ENCODE measurements around the gene FXYD6.
A peak's percentile ranks its signal among the peaks of the same experiment; 100 is the strongest.

Gene FXYD6

DNA sequence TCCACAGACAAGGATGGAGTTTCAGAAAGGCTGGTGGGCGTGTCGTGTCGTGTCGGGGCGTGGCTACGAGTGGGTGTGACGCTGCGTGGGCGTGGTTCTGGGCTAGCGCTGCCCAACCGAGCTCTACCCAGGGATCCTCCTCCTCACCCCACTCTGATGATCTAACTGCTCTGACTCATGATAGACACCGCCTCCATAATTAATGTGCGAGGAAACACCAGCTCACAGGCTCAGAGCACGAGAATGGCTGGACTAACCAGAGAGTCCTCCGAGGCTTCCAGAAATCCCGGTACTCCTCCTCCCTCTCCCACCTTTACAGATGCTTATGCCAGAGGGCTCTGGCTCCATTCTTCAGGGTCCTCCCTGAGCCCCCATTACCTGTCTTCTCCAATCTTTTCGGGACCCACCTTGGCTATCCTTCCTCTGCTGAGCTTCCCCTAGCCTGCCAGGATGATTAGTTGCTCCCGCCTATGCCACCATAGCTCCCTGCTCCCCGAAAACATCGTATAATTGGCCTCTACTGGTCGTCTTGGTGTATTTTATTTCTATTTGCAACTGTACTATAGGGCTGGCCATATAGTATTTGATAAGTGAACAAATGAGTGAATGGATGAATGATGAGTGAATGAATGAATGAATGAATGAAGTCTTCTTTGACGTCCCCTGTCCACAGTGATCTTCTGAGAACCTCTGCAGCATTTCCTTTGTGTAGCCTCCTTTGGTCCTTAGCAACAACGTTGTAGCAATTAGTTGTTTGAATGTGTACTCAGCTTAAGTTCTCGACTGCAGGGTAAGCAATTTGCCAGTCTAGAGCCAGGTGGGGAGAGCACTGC is 31.0 kb upstream of the FXYD6 start:
- no peak overlapping the region for H3K27ac Mint-ChIP-seq
- DNase-seq = peak; percentile 73
- peaks cover 8% of the 10 kb centered on the region for H3K4me1 Mint-ChIP-seq
- H3K36me3 Mint-ChIP-seq = no peaks in the 10 kb centered on the region
- CTCF ChIA-PET = interaction anchor here (0.9 to 2.0 kb wide), 4 partner anchors 39 to 100 kb away, joined by 3 to 9 read pairs (median 6); no protein-coding TSS in a partner anchor
- H3K9me3 Mint-ChIP-seq = no peaks in the 10 kb centered on the region
- peak overlapping the region; percentile 11 for H3K4me3 Mint-ChIP-seq
- H3K27me3 Mint-ChIP-seq = peaks cover 30% of the 10 kb centered on the region

DNA sequence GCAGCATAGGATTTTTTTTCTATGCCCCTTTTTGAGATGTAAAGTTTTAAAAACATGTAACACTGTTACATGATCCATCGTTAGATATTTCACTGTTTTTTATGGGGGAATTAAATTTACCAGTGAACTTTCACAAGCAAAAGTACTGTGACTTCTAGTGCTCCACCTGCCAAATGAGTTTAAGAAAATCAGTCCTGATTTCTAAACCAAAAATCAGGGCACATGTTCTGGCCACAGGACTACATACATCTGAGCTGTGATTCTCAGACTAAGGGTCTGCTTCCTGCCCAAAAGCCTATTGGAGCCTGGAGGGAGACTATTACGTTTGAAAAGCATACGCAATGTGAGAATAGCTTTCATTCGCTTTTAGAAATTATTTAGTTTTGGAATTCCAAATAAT is 30.3 kb upstream of the FXYD6 start:
- Mint-ChIP-seq H3K36me3 (no peaks in the 10 kb centered on the region), H3K27me3 (peaks cover 33% of the 10 kb centered on the region), H3K4me3 (no peak overlapping the region), H3K4me1 (peaks cover 8% of the 10 kb centered on the region), H3K27ac (no peak overlapping the region), H3K9me3 (no peaks in the 10 kb centered on the region)
- DNase-seq = no peak
- CTCF ChIA-PET = interaction anchor here (0.9 to 2.0 kb wide), 3 partner anchors 40 to 99 kb away, joined by 3 to 9 read pairs (median 6); no protein-coding TSS in a partner anchor

DNA sequence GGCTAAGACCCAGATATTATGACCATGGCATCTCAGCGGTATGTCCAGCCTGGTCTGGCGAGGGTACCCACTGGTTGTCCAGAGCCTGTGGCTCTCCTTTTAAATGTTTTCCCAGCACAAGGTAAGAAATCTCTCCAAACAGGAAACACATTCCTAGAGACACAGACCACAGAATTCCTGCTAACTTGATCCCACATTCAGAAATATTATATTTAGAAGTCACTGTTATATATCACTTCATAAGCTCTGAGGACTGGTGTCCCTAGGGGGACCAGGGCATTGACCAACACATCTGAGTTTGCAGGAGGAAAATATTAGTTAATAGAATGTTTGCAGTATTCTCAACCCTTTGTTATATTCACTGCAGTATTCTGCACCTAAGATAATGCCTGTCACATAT is 29.7 kb upstream of the FXYD6 start:
- no peak overlapping the region for H3K4me3 Mint-ChIP-seq
- no peak for DNase-seq
- no peaks in the 10 kb centered on the region for H3K36me3 Mint-ChIP-seq
- H3K9me3 Mint-ChIP-seq = no peaks in the 10 kb centered on the region
- H3K27me3 Mint-ChIP-seq = peaks cover 27% of the 10 kb centered on the region
- no peak overlapping the region for H3K27ac Mint-ChIP-seq
- CTCF ChIA-PET = no interaction called here
- peaks cover 8% of the 10 kb centered on the region for H3K4me1 Mint-ChIP-seq

- Mint-ChIP-seq H3K9me3 (no peaks in the 10 kb centered on the region), H3K27me3 (peaks cover 27% of the 10 kb centered on the region), H3K27ac (no peak overlapping the region), H3K36me3 (no peaks in the 10 kb centered on the region), H3K4me1 (peaks cover 8% of the 10 kb centered on the region), H3K4me3 (no peak overlapping the region)
- CTCF ChIA-PET = interaction anchor here (0.9 to 1.9 kb wide), 5 partner anchors 41 to 148 kb away, joined by 3 to 12 read pairs (median 5); no protein-coding TSS in a partner anchor
- no peak for DNase-seq
Measured at GRCh38 chr11:117905524-117905923, 29.1 kb upstream of the FXYD6 start.

DNA sequence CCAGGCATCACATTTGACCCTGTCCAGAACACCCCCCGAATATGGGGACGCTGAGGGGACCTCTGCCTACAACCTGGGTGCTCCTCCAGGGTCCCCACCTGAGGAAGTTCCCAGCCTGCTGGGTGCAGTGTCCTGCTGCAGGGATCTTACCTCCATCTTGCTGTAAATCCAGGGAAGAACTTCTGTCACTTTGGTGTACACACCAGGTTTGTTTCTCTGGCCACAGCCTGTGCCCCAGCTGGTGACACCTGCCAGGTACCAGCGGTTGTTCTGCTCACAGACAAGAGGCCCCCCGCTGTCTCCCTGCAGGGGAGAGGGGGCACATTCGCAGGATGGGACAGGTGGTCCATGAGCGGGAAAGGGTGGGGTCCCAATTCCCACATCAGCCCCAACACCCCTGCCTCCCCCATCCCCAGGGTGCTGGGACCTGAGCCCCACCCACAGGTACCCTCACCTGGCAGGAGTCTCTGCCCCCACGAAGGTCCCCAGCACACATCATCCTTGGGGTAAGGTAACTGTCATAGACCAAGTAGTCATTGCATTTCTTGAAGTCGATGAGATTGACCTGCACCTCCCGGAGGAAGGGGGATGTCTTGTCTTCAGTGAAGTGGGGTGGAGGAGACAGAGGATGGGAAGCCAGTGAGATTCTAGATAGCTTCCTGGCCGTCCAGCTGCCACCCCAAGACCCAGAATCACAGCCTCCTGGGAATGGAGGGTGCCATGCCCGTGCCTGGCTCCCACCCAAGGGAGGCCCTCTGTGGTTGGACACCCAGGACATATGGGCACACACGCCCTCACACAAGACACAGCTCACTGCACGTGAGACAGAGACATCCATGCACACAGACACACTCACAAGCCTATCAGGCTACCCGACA is 27.3 kb upstream of the FXYD6 start:
- peaks cover 40% of the 10 kb centered on the region for H3K27me3 Mint-ChIP-seq
- H3K27ac Mint-ChIP-seq = no peak overlapping the region
- H3K4me3 Mint-ChIP-seq = no peak overlapping the region
- no peaks in the 10 kb centered on the region for H3K9me3 Mint-ChIP-seq
- H3K36me3 Mint-ChIP-seq = no peaks in the 10 kb centered on the region
- CTCF ChIA-PET = interaction anchor here (0.6 to 2.1 kb wide), 13 partner anchors 10 to 150 kb away, joined by 3 to 13 read pairs (median 5); no protein-coding TSS in a partner anchor
- H3K4me1 Mint-ChIP-seq = peaks cover 13% of the 10 kb centered on the region
- peak; percentile 13 for DNase-seq

DNA sequence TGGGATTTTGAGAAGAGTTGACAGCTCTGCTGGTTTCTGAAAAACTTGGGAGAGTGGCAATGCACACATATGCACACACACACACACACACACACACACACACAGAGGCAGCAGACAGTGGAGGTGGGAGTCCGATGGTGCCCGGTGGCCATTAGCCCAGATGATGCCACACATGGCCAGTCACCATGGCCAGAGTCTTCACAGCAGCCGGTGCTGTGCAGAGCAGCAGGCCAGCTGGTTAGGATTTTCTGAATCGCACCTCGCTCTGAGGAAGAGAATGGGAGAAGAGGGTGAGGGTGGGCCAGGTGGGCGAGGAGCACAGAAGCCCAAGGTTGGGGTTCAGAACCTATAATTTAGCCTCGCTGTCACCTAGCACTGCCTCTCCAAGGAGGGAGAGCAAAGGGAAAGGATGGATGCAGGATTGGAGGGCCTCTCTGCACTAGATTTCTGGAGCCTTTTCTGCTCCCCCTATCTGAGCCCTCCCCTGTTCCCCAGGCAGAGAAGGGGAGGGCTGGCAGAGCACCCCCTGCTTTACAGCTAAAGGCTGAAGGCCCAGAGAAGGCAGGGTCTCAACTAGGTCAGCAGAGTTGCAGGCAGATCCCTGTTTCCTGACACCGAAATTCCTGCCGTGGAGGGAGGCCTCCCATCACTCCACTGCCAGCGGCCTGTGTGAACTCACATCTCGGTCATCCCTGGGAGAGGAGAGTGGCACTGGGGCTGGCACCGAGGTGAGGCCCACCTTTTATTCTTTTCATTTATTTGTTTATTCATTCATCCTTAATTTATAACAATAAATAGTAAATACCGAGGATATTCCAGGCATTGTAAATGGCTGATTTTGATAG is 25.8 kb upstream of the FXYD6 start:
- no peaks in the 10 kb centered on the region for H3K9me3 Mint-ChIP-seq
- peaks cover 5% of the 10 kb centered on the region for H3K4me1 Mint-ChIP-seq
- peaks cover 44% of the 10 kb centered on the region for H3K27me3 Mint-ChIP-seq
- no peak overlapping the region for H3K4me3 Mint-ChIP-seq
- CTCF ChIA-PET = interaction anchor here (1.3 to 1.5 kb wide), 3 partner anchors 8 to 79 kb away, joined by 3 to 5 read pairs (median 3); no protein-coding TSS in a partner anchor
- no peaks in the 10 kb centered on the region for H3K36me3 Mint-ChIP-seq
- no peak for DNase-seq
- no peak overlapping the region for H3K27ac Mint-ChIP-seq

DNA sequence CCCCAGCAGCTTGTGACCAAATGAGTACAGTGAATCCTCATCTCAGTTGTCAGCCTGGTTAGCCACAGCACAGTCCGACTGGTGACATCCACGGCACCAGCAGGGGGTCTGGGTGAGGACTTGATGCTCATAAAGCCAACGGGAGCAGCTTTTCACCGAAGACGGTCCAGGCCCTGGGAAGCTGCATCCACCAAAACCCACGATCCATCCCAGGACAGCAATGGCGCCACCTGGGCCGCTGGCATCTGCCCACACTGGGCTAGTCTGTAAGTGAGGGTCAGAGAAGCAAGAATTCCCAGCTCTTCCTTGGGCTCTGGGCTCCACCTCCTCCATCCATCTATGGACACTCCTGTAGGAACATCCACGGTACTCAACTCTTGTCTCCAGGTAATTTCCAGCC is 25.1 kb upstream of the FXYD6 start:
- Mint-ChIP-seq H3K4me3 (no peak overlapping the region), H3K27me3 (peaks cover 49% of the 10 kb centered on the region)
- CTCF ChIA-PET = interaction anchor here (1.3 to 1.5 kb wide), 2 partner anchors 9 to 46 kb away, joined by 3 read pairs; no protein-coding TSS in a partner anchor

GRCh38 chr11:117900720-117901440 is 24.4 kb upstream of the FXYD6 start:
- no peak for DNase-seq
- Mint-ChIP-seq H3K36me3 (no peaks in the 10 kb centered on the region), H3K27me3 (peaks cover 53% of the 10 kb centered on the region), H3K9me3 (no peaks in the 10 kb centered on the region), H3K4me1 (peaks cover 5% of the 10 kb centered on the region), H3K4me3 (no peak overlapping the region), H3K27ac (no peak overlapping the region)
- CTCF ChIA-PET = interaction anchor here (1.2 to 1.5 kb wide), 3 partner anchors 10 to 46 kb away, joined by 3 read pairs; no protein-coding TSS in a partner anchor

More for the DNA sequence above, 25.1 kb upstream of the FXYD6 start:
- H3K36me3 Mint-ChIP-seq = no peaks in the 10 kb centered on the region
- no peak overlapping the region for H3K27ac Mint-ChIP-seq
- peaks cover 5% of the 10 kb centered on the region for H3K4me1 Mint-ChIP-seq
- no peak for DNase-seq
- H3K9me3 Mint-ChIP-seq = no peaks in the 10 kb centered on the region

DNA sequence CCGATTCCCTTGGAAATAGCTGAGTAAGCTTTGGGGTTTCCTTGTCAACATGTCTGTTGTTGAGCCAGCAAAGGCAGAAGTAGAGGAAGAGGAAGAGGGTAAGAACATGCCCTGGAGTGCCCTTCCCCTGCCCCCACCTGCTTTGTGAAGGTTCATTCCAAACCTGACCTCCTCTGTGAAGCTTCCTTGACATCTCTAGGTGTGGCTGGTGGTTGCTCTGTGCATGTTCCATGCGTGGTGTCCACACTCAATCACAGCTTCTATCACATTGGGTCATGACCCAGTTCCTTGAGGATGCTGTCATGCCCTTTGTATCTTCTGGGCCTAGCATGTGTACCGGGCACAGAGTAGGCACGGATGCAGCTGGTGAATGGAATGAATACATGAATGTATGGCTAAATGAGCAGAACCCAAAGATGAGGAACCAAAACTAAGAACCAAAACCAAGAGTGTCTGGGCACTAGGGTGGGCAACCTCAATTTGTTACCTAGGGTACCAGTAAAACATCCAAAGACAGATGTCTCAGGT is 23.7 kb upstream of the FXYD6 start:
- H3K4me3 Mint-ChIP-seq = no peak overlapping the region
- H3K27ac Mint-ChIP-seq = no peak overlapping the region
- CTCF ChIA-PET = interaction anchor here (1.0 to 1.2 kb wide), 3 partner anchors 17 to 153 kb away, joined by 3 to 5 read pairs (median 3); no protein-coding TSS in a partner anchor
- peaks cover 48% of the 10 kb centered on the region for H3K27me3 Mint-ChIP-seq
- peaks cover 5% of the 10 kb centered on the region for H3K4me1 Mint-ChIP-seq
- no peaks in the 10 kb centered on the region for H3K36me3 Mint-ChIP-seq
- DNase-seq = no peak
- H3K9me3 Mint-ChIP-seq = no peaks in the 10 kb centered on the region

DNA sequence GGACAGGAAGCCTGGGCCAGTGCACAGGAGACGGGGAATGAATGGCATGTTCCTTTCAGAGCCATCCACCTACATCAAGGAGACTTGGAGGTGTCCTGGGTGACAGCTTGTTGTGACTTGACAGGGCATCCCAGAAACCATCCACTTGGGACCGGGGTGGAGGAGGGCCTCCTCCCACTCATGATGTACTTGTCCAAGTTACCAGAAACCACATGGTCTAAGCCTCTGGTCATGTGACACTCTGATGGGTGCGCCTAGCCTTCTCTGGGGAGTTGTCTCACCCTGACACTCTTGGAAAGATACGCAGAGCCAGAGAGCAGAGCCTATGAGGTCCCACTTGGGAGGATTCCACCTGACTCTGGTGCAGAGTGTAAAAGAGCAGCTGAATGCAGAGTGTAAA is 21.6 kb upstream of the FXYD6 start:
- CTCF ChIA-PET = interaction anchor here (1.4 to 1.5 kb wide), 2 partner anchors 49 to 90 kb away, joined by 4 to 6 read pairs; no protein-coding TSS in a partner anchor
- DNase-seq = no peak
- Mint-ChIP-seq H3K9me3 (no peaks in the 10 kb centered on the region), H3K36me3 (no peaks in the 10 kb centered on the region), H3K4me1 (peaks cover 5% of the 10 kb centered on the region), H3K27ac (no peak overlapping the region), H3K27me3 (peaks cover 47% of the 10 kb centered on the region), H3K4me3 (no peak overlapping the region)

- no peaks in the 10 kb centered on the region for H3K9me3 Mint-ChIP-seq
- H3K4me3 Mint-ChIP-seq = no peak overlapping the region
- H3K27me3 Mint-ChIP-seq = peaks cover 32% of the 10 kb centered on the region
- H3K36me3 Mint-ChIP-seq = no peaks in the 10 kb centered on the region
- H3K27ac Mint-ChIP-seq = no peak overlapping the region
- no peaks in the 10 kb centered on the region for H3K4me1 Mint-ChIP-seq
- DNase-seq = no peak
- CTCF ChIA-PET = no interaction called here
Measured at GRCh38 chr11:117892651-117893050, 16.2 kb upstream of the FXYD6 start.

- CTCF ChIA-PET = interaction anchor here (0.9 kb wide), 1 partner anchor 55 kb away, joined by 3 read pairs; no protein-coding TSS in a partner anchor
- H3K27me3 Mint-ChIP-seq = peaks cover 33% of the 10 kb centered on the region
- no peaks in the 10 kb centered on the region for H3K4me1 Mint-ChIP-seq
- H3K36me3 Mint-ChIP-seq = no peaks in the 10 kb centered on the region
- H3K27ac Mint-ChIP-seq = no peak overlapping the region
- no peaks in the 10 kb centered on the region for H3K9me3 Mint-ChIP-seq
- H3K4me3 Mint-ChIP-seq = no peak overlapping the region
- peak; percentile 18 for DNase-seq
Measured at GRCh38 chr11:117891362-117891761, 14.9 kb upstream of the FXYD6 start.

Measured in activated naive CD4-positive, alpha-beta T cell treated with anti-CD3 and anti-CD28 coated beads, Interleukin-2, amount 10 ng/mL, durations not matched to agents 7 days and 5 days (primary cell).